Inflammatory macrophage (primary cell): Measurements from ENCODE around the gene HYAL1.
A peak's percentile ranks its signal among the peaks of the same experiment; 100 is the strongest.
"Not testable (repeated sequence)": the region's sequence is repeated elsewhere in the genome, so short reads cannot be mapped to it uniquely, and the experiment has no call there.

Source experiments
- DNase-seq, 2 donors: peaks; one replicate each; pipeline ENCODE4 v3.0.0-alpha.2; 2020 to 2022

HYAL1 gene

GRCh38 chr3:50294089-50294488 lies 9.3 kb downstream of the HYAL1 start:
- DNase-seq: no peak

- no peak for DNase-seq
These were observed 10.1 kb downstream of the HYAL1 start for GRCh38 chr3:50293079-50293801.

- peak; percentile 98 for DNase-seq
These were observed 11.0 kb downstream of the HYAL1 start, which contains the start of gene IFRD2 for GRCh38 chr3:50292159-50293078. Gene IFRD2 (minus strand): TSS chr3:50292429. CDS start chr3:50292274, 155 bp downstream.

GRCh38 chr3:50290161-50290641 lies 13.2 kb downstream of the HYAL1 start:
- DNase-seq: no peak

- no peak for DNase-seq
These were observed 14.2 kb downstream of the HYAL1 start for GRCh38 chr3:50289130-50289529.

- DNase-seq: no peak
These were observed 14.9 kb downstream of the HYAL1 start for GRCh38 chr3:50288387-50289007.

GRCh38 chr3:50287262-50287661 lies 16.1 kb downstream of the HYAL1 start:
- DNase-seq: no peak

- no peak for DNase-seq
These were observed 16.8 kb downstream of the HYAL1 start for GRCh38 chr3:50286322-50287227.

- DNase-seq: not testable (repeated sequence)
These were observed 19.3 kb downstream of the HYAL1 start for GRCh38 chr3:50284121-50284520.

- no peak for DNase-seq
These were observed 23.9 kb downstream of the HYAL1 start for GRCh38 chr3:50279255-50280016.

GRCh38 chr3:50278880-50279224 lies 24.5 kb downstream of the HYAL1 start, which contains the start of gene LSMEM2:
Gene LSMEM2 (plus strand): TSS chr3:50279087. CDS start chr3:50279114, 27 bp downstream.
- DNase-seq: no peak

GRCh38 chr3:50278123-50278879 lies 25.1 kb downstream of the HYAL1 start:
- no peak for DNase-seq

GRCh38 chr3:50276762-50277101 lies 26.6 kb downstream of the HYAL1 start:
- no peak for DNase-seq

- no peak for DNase-seq
These were observed 27.2 kb downstream of the HYAL1 start for GRCh38 chr3:50275996-50276761.

- no peak for DNase-seq
These were observed 28.0 kb downstream of the HYAL1 start for GRCh38 chr3:50275141-50275995.

GRCh38 chr3:50274371-50275104 lies 28.8 kb downstream of the HYAL1 start:
- peak; percentile 15 to 73 for DNase-seq

- no peak for DNase-seq
These were observed 29.7 kb downstream of the HYAL1 start for GRCh38 chr3:50273689-50274065.
